ENCODE results near the gene PRSS38.

Gene PRSS38

DNA sequence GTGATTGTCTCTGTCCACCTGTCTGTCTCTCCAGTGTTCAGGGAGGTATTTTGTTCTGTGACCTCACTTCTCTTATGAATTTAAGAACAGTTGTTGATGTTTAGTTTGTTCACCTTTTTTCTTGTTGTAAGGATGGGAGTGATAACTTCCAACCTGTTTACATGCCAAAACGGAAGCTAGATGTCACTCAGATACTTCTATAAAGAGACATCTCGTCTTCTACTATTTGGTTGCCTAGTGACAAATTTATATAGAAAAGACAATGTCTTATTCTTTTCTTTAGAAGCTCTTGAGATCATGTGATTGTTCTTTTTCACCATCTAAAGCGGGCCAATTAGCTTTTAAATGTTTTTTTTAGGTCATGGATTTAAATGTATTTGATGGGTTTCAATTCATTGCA lies 33.8 kb downstream of the PRSS38 start:
- Histone ChIP-seq H3K9ac (no peak overlapping the region), H4K20me1 (ENCODE audit: insufficient read depth) (no peaks in the 10 kb centered on the region), H3K4me1 (ENCODE audit: low read depth, poor library complexity, severe bottlenecking) (no peaks in the 10 kb centered on the region), H2AFZ (ENCODE audit: low read depth) (no peak overlapping the region), H3K36me3 (ENCODE audit: insufficient read depth) (no peaks in the 10 kb centered on the region), H3K4me2 (no peak overlapping the region), H3K4me3 (IDR thresholded peaks at IDR 0.05; ENCODE audit: insufficient read depth, low read depth, low read length) (no peak overlapping the region), H3K79me2 (ENCODE audit: insufficient read depth, low read depth) (no peaks in the 10 kb centered on the region), H3K27me3 (ENCODE audit: insufficient read depth, low read depth) (no peaks in the 10 kb centered on the region), H3K27ac (no peak overlapping the region)
- TF ChIP-seq, protein P1, sequence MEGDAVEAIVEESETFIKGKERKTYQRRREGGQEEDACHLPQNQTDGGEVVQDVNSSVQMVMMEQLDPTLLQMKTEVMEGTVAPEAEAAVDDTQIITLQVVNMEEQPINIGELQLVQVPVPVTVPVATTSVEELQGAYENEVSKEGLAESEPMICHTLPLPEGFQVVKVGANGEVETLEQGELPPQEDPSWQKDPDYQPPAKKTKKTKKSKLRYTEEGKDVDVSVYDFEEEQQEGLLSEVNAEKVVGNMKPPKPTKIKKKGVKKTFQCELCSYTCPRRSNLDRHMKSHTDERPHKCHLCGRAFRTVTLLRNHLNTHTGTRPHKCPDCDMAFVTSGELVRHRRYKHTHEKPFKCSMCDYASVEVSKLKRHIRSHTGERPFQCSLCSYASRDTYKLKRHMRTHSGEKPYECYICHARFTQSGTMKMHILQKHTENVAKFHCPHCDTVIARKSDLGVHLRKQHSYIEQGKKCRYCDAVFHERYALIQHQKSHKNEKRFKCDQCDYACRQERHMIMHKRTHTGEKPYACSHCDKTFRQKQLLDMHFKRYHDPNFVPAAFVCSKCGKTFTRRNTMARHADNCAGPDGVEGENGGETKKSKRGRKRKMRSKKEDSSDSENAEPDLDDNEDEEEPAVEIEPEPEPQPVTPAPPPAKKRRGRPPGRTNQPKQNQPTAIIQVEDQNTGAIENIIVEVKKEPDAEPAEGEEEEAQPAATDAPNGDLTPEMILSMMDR (conservative IDR thresholded peaks at IDR 0.05; ENCODE audit: low read depth, low read length): no peak

DNA sequence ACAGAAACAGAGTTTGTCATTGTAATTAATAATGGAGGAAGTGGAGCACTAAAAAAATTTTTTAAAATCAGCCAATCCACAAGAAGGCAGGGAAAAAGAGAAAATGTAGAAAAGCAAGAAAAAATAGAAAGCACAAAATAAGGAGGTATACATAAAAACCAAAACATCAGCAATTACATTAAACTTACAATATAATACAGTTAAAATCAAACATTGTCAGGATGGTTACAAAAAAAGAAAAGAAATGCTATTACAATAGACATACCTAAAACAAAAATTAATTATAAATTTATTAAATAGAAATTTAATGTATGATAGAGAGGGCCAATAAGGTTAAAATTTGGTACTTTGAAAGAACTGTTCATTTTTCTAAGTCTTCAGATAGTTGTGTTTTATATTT lies 38.7 kb downstream of the PRSS38 start:
- no peak overlapping the region for H3K9ac ChIP-seq
- no peak overlapping the region for H3K4me2 ChIP-seq
- TF ChIP-seq, protein P1 (conservative IDR thresholded peaks at IDR 0.05; ENCODE audit: low read depth, low read length): no peak
- no peak overlapping the region for H3K4me3 ChIP-seq (IDR thresholded peaks at IDR 0.05; ENCODE audit: insufficient read depth, low read depth, low read length)
- H3K27me3 ChIP-seq (ENCODE audit: insufficient read depth, low read depth): no peaks in the 10 kb centered on the region
- H3K79me2 ChIP-seq (ENCODE audit: insufficient read depth, low read depth): no peaks in the 10 kb centered on the region
- H3K27ac ChIP-seq: no peak overlapping the region
- no peaks in the 10 kb centered on the region for H3K36me3 ChIP-seq (ENCODE audit: insufficient read depth)
- no peaks in the 10 kb centered on the region for H4K20me1 ChIP-seq (ENCODE audit: insufficient read depth)
- H2AFZ ChIP-seq (ENCODE audit: low read depth): no peak overlapping the region
- H3K4me1 ChIP-seq (ENCODE audit: low read depth, poor library complexity, severe bottlenecking): no peaks in the 10 kb centered on the region

DNA sequence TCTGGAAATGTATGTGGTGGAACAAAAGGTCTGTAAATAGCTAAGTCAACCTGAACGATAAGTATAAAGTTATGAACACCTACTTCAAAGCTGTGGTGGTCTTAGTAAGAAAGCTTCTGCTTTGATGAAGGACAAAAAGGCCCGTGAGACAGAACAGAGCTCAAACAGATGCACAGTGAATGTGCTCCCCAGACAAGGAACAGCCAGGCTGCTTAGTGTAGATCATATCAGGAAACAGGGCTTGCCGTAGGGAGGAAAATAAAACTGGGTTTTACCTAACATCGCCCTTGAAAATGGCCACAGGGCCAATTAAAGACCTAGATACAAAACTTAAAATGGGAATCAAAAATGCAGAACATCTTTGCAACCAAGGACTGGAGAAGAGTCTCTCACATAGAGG lies 40.2 kb downstream of the PRSS38 start:
- no peak overlapping the region for H3K4me3 ChIP-seq (IDR thresholded peaks at IDR 0.05; ENCODE audit: insufficient read depth, low read depth, low read length)
- no peaks in the 10 kb centered on the region for H3K36me3 ChIP-seq (ENCODE audit: insufficient read depth)
- H3K27me3 ChIP-seq (ENCODE audit: insufficient read depth, low read depth): no peaks in the 10 kb centered on the region
- TF ChIP-seq, protein P1 (conservative IDR thresholded peaks at IDR 0.05; ENCODE audit: low read depth, low read length): no peak
- no peaks in the 10 kb centered on the region for H3K4me1 ChIP-seq (ENCODE audit: low read depth, poor library complexity, severe bottlenecking)
- no peaks in the 10 kb centered on the region for H4K20me1 ChIP-seq (ENCODE audit: insufficient read depth)
- no peak overlapping the region for H3K27ac ChIP-seq
- no peak overlapping the region for H3K4me2 ChIP-seq
- H2AFZ ChIP-seq (ENCODE audit: low read depth): no peak overlapping the region
- no peaks in the 10 kb centered on the region for H3K79me2 ChIP-seq (ENCODE audit: insufficient read depth, low read depth)
- no peak overlapping the region for H3K9ac ChIP-seq

DNA sequence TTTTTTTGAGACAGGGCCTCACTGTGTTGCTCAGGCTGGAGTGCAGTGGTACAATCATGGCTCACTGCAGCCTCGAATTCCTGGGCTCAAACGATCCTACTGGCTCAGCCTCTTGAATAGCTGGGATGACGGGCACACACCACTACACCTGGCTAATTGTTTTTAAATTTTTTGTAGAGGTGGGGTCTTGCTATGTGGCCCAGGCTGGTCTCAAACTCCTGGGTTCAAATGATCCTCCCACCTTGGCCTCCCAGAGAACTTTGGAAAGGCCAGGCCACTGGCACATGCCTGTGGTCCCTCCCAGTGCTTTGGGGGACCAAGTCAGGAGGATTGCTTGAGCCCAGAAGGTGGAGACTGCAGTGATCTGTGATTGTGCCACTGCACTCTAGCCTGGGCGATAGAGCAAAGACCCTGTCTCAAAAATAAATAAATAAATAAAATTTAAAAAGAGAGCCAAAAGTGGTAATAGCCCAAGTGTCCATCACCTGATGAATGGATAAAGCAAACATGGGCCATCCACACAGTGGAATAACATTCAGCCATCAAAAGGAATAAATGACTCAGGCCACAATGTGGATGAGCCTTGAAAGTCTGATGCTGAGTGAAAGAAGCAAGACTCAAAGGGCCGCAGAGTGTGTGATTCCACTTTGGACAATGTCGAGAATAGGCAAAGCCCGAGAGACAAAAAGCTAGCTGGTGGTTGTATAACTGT lies 40.8 kb downstream of the PRSS38 start:
- no peak overlapping the region for H2AFZ ChIP-seq (ENCODE audit: low read depth)
- H3K27ac ChIP-seq: no peak overlapping the region
- H3K4me2 ChIP-seq: no peak overlapping the region
- no peaks in the 10 kb centered on the region for H3K36me3 ChIP-seq (ENCODE audit: insufficient read depth)
- TF ChIP-seq, protein P1 (conservative IDR thresholded peaks at IDR 0.05; ENCODE audit: low read depth, low read length): no peak
- no peaks in the 10 kb centered on the region for H3K79me2 ChIP-seq (ENCODE audit: insufficient read depth, low read depth)
- H3K9ac ChIP-seq: no peak overlapping the region
- no peaks in the 10 kb centered on the region for H3K27me3 ChIP-seq (ENCODE audit: insufficient read depth, low read depth)
- no peaks in the 10 kb centered on the region for H4K20me1 ChIP-seq (ENCODE audit: insufficient read depth)
- H3K4me3 ChIP-seq (IDR thresholded peaks at IDR 0.05; ENCODE audit: insufficient read depth, low read depth, low read length): no peak overlapping the region
- H3K4me1 ChIP-seq (ENCODE audit: low read depth, poor library complexity, severe bottlenecking): no peaks in the 10 kb centered on the region

Measured in KMS-11 (cell line).